ENCODE results near the gene BAD. TPM values are rescaled to one million over a fixed set of nuclear protein-coding genes. Genes with fewer than 3 reads are reported as not detected.

The BAD gene
- total RNA-seq, 2 donors from 2014 or later, result 39.2 to 83.8 TPM

GRCh38 chr11:64249563-64250414, 34.7 kb downstream of the BAD start:
- Histone ChIP-seq H3K27me3 (replicated peaks; ENCODE audit: insufficient read depth) (no peaks in the 10 kb centered on the region), H3K36me3 (no peaks in the 10 kb centered on the region), H3K4me1 (ENCODE audit: control insufficient read depth in 1 of 2, low read depth in 2 of 2) (peaks cover 26 to 51% of the 10 kb centered on the region in 2 donors), H3K27ac (no peak overlapping the region), H3K4me3 (no peak overlapping the region), H3K9me3 (no peaks in the 10 kb centered on the region)
- TF ChIP-seq CTCF (IDR thresholded peaks at IDR 0.05), result no peak
- DNase-seq (ENCODE audit: low spot score) (no peak), ATAC-seq (ENCODE audit: insufficient number of reproducible peaks, low FRiP score, low read depth) (no peak)

- peaks cover 27 to 52% of the 10 kb centered on the region in 2 donors for H3K4me1 ChIP-seq (ENCODE audit: control insufficient read depth in 1 of 2, low read depth in 2 of 2)
- TF ChIP-seq CTCF (IDR thresholded peaks at IDR 0.05), result no peak
- ATAC-seq (ENCODE audit: insufficient number of reproducible peaks, low FRiP score, low read depth), result no peak
- H3K36me3 ChIP-seq, result peaks cover under 1% of the 10 kb centered on the region
- DNase-seq (ENCODE audit: low spot score), result no peak
- no peaks in the 10 kb centered on the region for H3K9me3 ChIP-seq
- H3K27ac ChIP-seq, result no peak overlapping the region
- no peaks in the 10 kb centered on the region for H3K27me3 ChIP-seq (replicated peaks; ENCODE audit: insufficient read depth)
- no peak overlapping the region for H3K4me3 ChIP-seq
These were observed 35.4 kb downstream of the BAD start for GRCh38 chr11:64249038-64249437.

- H3K4me3 ChIP-seq, result no peak overlapping the region
- no peak overlapping the region for H3K27ac ChIP-seq
- no peak for DNase-seq (ENCODE audit: low spot score)
- no peak for ATAC-seq (ENCODE audit: insufficient number of reproducible peaks, low FRiP score, low read depth)
- H3K9me3 ChIP-seq, result no peaks in the 10 kb centered on the region
- no peaks in the 10 kb centered on the region for H3K27me3 ChIP-seq (replicated peaks; ENCODE audit: insufficient read depth)
- TF ChIP-seq CTCF (IDR thresholded peaks at IDR 0.05), result no peak
- peaks cover 5% of the 10 kb centered on the region for H3K36me3 ChIP-seq
- H3K4me1 ChIP-seq (ENCODE audit: control insufficient read depth in 1 of 2, low read depth in 2 of 2), result peaks cover 27 to 48% of the 10 kb centered on the region in 2 donors
These were observed 35.9 kb downstream of the BAD start for GRCh38 chr11:64248578-64248977.

- Histone ChIP-seq H3K9me3 (no peaks in the 10 kb centered on the region), H3K27ac (peak overlapping the region in 1 of 2 donors; percentile 93), H3K4me1 (ENCODE audit: control insufficient read depth in 1 of 2, low read depth in 2 of 2) (peaks cover 22 to 47% of the 10 kb centered on the region in 2 donors), H3K36me3 (peaks cover 9% of the 10 kb centered on the region), H3K27me3 (replicated peaks; ENCODE audit: insufficient read depth) (no peaks in the 10 kb centered on the region), H3K4me3 (peak overlapping the region; percentile 98)
- DNase-seq (ENCODE audit: low spot score) (no peak), ATAC-seq (ENCODE audit: insufficient number of reproducible peaks, low FRiP score, low read depth) (no peak)
- no peak for TF ChIP-seq CTCF (IDR thresholded peaks at IDR 0.05)
These were observed 36.5 kb downstream of the BAD start for GRCh38 chr11:64247729-64248531.
